Stimulated activated CD8-positive, alpha-beta memory T cell treated with anti-CD3 and anti-CD28 coated beads, Interleukin-4, amount 100 ng/mL, for 4 hours (primary cell): ENCODE results near the gene VAV2.
"Not testable (repeated sequence)": the region's sequence is repeated elsewhere in the genome, so short reads cannot be mapped to it uniquely, and the experiment has no call there.

ENCODE experiments used
- DNase-seq, 2 donors: peaks; one replicate each; pipeline ENCODE4 v3.0.0-alpha.2; 2020; ENCODE audit warnings: low read depth in 2 of 2, low spot score in 1 of 2

The VAV2 gene

GRCh38 chr9:133774799-133775198, 217.3 kb downstream of the VAV2 start:
- no peak for DNase-seq

- no peak for DNase-seq
Observed at GRCh38 chr9:133773889-133774655, 218.1 kb downstream of the VAV2 start.

GRCh38 chr9:133772581-133772980, 219.5 kb downstream of the VAV2 start:
- no peak for DNase-seq

- no peak for DNase-seq
Observed at GRCh38 chr9:133771486-133772482, 220.3 kb downstream of the VAV2 start.

GRCh38 chr9:133770076-133770777, 221.9 kb downstream of the VAV2 start:
- no peak for DNase-seq

GRCh38 chr9:133769511-133770075, 222.5 kb downstream of the VAV2 start:
- no peak for DNase-seq

GRCh38 chr9:133768859-133769510, 223.1 kb downstream of the VAV2 start:
- DNase-seq = no peak

- no peak for DNase-seq
Observed at GRCh38 chr9:133768371-133768858, 223.7 kb downstream of the VAV2 start.

- no peak for DNase-seq
Observed at GRCh38 chr9:133767625-133768024, 224.5 kb downstream of the VAV2 start.

- DNase-seq = no peak
Observed at GRCh38 chr9:133767008-133767407, 225.1 kb downstream of the VAV2 start.

GRCh38 chr9:133766234-133766633, 225.9 kb downstream of the VAV2 start:
- not testable (repeated sequence) for DNase-seq

GRCh38 chr9:133763272-133764183, 228.6 kb downstream of the VAV2 start:
- DNase-seq = no peak

- no peak for DNase-seq
Observed at GRCh38 chr9:133762488-133763271, 229.4 kb downstream of the VAV2 start.

- DNase-seq = no peak
Observed at GRCh38 chr9:133761641-133762248, 230.4 kb downstream of the VAV2 start.

- no peak for DNase-seq
Observed at GRCh38 chr9:133760713-133761290, 231.3 kb downstream of the VAV2 start.

GRCh38 chr9:133759946-133760345, 232.2 kb downstream of the VAV2 start:
- no peak for DNase-seq

GRCh38 chr9:133759146-133759900, 232.8 kb downstream of the VAV2 start:
- no peak for DNase-seq
